ENCODE data around the gene ATRX. TPM values are rescaled to one million over a fixed set of nuclear protein-coding genes. Genes with fewer than 3 reads are reported as not detected.

Gene ATRX
- total and polyA plus RNA-seq, 2 experiments from 2014 or later: 162 to 179 TPM

DNA sequence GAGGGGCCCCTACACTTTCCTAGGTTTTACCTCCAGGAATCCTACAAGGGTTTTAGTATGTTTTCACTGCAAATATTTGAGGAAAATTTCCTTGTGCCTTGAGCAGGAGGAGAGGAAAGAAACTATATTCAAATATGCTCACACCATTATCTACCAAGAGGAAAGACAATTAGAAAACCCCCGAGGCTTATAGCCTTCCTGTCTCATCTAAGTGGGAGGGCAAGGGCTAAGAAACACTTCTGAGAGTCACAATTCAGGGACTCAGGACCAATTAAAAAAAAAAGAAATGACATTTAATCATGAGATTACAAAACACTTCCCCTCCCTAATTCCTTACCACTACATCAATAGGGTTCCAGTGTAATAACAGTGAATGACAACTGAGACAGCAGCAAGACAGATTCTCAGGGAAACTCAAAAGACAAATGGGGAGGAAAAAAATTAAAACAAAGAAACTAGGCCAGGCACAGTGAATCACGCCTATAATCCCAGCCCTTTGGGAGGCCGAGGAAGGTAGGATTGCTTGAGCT lies 45.6 kb downstream of the ATRX start:
- TF ChIP-seq, protein P1, sequence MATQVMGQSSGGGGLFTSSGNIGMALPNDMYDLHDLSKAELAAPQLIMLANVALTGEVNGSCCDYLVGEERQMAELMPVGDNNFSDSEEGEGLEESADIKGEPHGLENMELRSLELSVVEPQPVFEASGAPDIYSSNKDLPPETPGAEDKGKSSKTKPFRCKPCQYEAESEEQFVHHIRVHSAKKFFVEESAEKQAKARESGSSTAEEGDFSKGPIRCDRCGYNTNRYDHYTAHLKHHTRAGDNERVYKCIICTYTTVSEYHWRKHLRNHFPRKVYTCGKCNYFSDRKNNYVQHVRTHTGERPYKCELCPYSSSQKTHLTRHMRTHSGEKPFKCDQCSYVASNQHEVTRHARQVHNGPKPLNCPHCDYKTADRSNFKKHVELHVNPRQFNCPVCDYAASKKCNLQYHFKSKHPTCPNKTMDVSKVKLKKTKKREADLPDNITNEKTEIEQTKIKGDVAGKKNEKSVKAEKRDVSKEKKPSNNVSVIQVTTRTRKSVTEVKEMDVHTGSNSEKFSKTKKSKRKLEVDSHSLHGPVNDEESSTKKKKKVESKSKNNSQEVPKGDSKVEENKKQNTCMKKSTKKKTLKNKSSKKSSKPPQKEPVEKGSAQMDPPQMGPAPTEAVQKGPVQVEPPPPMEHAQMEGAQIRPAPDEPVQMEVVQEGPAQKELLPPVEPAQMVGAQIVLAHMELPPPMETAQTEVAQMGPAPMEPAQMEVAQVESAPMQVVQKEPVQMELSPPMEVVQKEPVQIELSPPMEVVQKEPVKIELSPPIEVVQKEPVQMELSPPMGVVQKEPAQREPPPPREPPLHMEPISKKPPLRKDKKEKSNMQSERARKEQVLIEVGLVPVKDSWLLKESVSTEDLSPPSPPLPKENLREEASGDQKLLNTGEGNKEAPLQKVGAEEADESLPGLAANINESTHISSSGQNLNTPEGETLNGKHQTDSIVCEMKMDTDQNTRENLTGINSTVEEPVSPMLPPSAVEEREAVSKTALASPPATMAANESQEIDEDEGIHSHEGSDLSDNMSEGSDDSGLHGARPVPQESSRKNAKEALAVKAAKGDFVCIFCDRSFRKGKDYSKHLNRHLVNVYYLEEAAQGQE (IDR thresholded peaks at IDR 0.05; ENCODE audit: unreplicated experiment): no peak
- no peak for TF ChIP-seq NANOG (IDR thresholded peaks at IDR 0.05; ENCODE audit: borderline replicate concordance)
- no peak for TF ChIP-seq STAT1 (IDR thresholded peaks at IDR 0.05; ENCODE audit: unreplicated experiment)
- TF ChIP-seq EZH2 (IDR thresholded peaks at IDR 0.05; ENCODE audit: low read depth, unreplicated experiment): no peak
- TF ChIP-seq ZNF331 (CRISPR knock-in tag; IDR thresholded peaks at IDR 0.05; ENCODE audit: low read depth): no peak
- no peaks in the 10 kb centered on the region for H3K9me3 Mint-ChIP-seq

DNA sequence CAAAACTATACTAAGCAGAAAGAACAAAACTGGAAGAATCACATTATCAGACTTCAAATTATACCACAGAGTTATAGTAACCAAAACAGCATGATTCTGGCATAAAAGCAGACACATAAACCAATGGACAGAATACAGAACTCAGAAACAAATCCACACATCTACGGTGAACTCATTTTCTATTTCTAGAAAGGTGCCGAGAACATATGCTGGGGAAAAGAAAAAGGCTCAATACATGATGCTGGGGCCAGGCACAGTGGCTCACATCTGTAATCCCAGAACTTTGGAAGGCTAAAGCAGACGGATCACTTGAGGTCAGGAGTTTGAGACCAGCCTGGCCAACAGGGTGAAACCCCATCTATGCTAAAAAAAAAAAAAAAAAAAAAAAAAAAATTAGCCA lies 52.7 kb downstream of the ATRX start:
- Histone ChIP-seq H3K4me2 (no peak overlapping the region), H2AFZ (no peak overlapping the region), H3K4me3 (no peak overlapping the region), H3K79me2 (replicated peaks; ENCODE audit: insufficient read depth) (peaks cover 100% of the 10 kb centered on the region), H3K4me1 (ENCODE audit: insufficient read depth) (peaks cover 24% of the 10 kb centered on the region; the same call in 1 of the 2 replicates), H3F3A (replicated peaks; ENCODE audit: low read depth) (no peaks in the 10 kb centered on the region), H3K36me3 (ENCODE audit: insufficient read depth) (no peaks in the 10 kb centered on the region), H3K9me2 (ENCODE audit: insufficient read depth) (no peaks in the 10 kb centered on the region), H3K27me3 (ENCODE audit: insufficient read depth) (no peaks in the 10 kb centered on the region), H3K27ac (ENCODE audit: low read depth) (no peak overlapping the region), H4K20me1 (replicated peaks; ENCODE audit: insufficient read depth) (peaks cover 29% of the 10 kb centered on the region)
- H3K4me3 Mint-ChIP-seq: no peak overlapping the region
- H3K27me3 Mint-ChIP-seq (ENCODE audit: insufficient read depth, low read depth, poor library complexity): peaks cover 6% of the 10 kb centered on the region
- DNase-seq (ENCODE audit: low spot score) (no peak), ATAC-seq (no peak)
- H3K36me3 Mint-ChIP-seq (ENCODE audit: low read depth): peaks cover 2% of the 10 kb centered on the region; the same call in 1 of the 3 replicates
- H3K4me1 Mint-ChIP-seq: peaks cover 25% of the 10 kb centered on the region
- TF ChIP-seq EZH2phosphoT487 (IDR thresholded peaks at IDR 0.05; ENCODE audit: unreplicated experiment) (no peak), JUNB (IDR thresholded peaks at IDR 0.05; ENCODE audit: unreplicated experiment) (no peak), STAT1 (IDR thresholded peaks at IDR 0.05; ENCODE audit: unreplicated experiment) (no peak), CREB1 (CRISPR knock-in tag; IDR thresholded peaks at IDR 0.05; ENCODE audit: low read depth) (no peak), ZNF331 (CRISPR knock-in tag; IDR thresholded peaks at IDR 0.05; ENCODE audit: low read depth) (no peak)
- TF ChIP-seq, protein P2, sequence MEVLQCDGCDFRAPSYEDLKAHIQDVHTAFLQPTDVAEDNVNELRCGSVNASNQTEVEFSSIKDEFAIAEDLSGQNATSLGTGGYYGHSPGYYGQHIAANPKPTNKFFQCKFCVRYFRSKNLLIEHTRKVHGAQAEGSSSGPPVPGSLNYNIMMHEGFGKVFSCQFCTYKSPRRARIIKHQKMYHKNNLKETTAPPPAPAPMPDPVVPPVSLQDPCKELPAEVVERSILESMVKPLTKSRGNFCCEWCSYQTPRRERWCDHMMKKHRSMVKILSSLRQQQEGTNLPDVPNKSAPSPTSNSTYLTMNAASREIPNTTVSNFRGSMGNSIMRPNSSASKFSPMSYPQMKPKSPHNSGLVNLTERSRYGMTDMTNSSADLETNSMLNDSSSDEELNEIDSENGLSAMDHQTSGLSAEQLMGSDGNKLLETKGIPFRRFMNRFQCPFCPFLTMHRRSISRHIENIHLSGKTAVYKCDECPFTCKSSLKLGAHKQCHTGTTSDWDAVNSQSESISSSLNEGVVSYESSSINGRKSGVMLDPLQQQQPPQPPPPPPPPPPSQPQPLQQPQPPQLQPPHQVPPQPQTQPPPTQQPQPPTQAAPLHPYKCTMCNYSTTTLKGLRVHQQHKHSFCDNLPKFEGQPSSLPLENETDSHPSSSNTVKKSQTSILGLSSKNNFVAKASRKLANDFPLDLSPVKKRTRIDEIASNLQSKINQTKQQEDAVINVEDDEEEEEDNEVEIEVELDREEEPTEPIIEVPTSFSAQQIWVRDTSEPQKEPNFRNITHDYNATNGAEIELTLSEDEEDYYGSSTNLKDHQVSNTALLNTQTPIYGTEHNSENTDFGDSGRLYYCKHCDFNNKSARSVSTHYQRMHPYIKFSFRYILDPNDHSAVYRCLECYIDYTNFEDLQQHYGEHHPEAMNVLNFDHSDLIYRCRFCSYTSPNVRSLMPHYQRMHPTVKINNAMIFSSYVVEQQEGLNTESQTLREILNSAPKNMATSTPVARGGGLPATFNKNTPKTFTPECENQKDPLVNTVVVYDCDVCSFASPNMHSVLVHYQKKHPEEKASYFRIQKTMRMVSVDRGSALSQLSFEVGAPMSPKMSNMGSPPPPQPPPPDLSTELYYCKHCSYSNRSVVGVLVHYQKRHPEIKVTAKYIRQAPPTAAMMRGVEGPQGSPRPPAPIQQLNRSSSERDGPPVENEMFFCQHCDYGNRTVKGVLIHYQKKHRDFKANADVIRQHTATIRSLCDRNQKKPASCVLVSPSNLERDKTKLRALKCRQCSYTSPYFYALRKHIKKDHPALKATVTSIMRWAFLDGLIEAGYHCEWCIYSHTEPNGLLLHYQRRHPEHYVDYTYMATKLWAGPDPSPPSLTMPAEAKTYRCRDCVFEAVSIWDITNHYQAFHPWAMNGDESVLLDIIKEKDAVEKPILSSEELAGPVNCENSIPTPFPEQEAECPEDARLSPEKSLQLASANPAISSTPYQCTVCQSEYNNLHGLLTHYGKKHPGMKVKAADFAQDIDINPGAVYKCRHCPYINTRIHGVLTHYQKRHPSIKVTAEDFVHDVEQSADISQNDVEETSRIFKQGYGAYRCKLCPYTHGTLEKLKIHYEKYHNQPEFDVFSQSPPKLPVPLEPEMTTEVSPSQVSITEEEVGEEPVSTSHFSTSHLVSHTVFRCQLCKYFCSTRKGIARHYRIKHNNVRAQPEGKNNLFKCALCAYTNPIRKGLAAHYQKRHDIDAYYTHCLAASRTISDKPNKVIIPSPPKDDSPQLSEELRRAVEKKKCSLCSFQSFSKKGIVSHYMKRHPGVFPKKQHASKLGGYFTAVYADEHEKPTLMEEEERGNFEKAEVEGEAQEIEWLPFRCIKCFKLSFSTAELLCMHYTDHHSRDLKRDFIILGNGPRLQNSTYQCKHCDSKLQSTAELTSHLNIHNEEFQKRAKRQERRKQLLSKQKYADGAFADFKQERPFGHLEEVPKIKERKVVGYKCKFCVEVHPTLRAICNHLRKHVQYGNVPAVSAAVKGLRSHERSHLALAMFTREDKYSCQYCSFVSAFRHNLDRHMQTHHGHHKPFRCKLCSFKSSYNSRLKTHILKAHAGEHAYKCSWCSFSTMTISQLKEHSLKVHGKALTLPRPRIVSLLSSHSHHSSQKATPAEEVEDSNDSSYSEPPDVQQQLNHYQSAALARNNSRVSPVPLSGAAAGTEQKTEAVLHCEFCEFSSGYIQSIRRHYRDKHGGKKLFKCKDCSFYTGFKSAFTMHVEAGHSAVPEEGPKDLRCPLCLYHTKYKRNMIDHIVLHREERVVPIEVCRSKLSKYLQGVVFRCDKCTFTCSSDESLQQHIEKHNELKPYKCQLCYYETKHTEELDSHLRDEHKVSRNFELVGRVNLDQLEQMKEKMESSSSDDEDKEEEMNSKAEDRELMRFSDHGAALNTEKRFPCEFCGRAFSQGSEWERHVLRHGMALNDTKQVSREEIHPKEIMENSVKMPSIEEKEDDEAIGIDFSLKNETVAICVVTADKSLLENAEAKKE (CRISPR knock-in tag; IDR thresholded peaks at IDR 0.05): no peak
- no peaks in the 10 kb centered on the region for H3K9me3 Mint-ChIP-seq
- H3K27ac Mint-ChIP-seq: no peak overlapping the region

More for the DNA sequence above, 45.6 kb downstream of the ATRX start:
- no peak overlapping the region for H3K4me3 Mint-ChIP-seq
- Histone ChIP-seq H3K4me3 (0 out of 2 replicates have a peak overlapping the region, but pooled peaks have one; percentile 26), H3K27ac (ENCODE audit: low read depth) (peak overlapping the region; percentile 85; the same call in 1 of the 2 replicates), H3K4me1 (ENCODE audit: insufficient read depth) (peaks cover 27% of the 10 kb centered on the region), H4K20me1 (replicated peaks; ENCODE audit: insufficient read depth) (peaks cover 18% of the 10 kb centered on the region), H3K36me3 (ENCODE audit: insufficient read depth) (no peaks in the 10 kb centered on the region), H3K79me2 (replicated peaks; ENCODE audit: insufficient read depth) (peaks cover 100% of the 10 kb centered on the region), H3K27me3 (ENCODE audit: insufficient read depth) (no peaks in the 10 kb centered on the region), H3K9me2 (ENCODE audit: insufficient read depth) (no peaks in the 10 kb centered on the region), H3F3A (replicated peaks; ENCODE audit: low read depth) (no peaks in the 10 kb centered on the region), H3K4me2 (peak overlapping the region; percentile 55), H2AFZ (no peak overlapping the region)
- H3K27ac Mint-ChIP-seq: 0 out of 2 replicates have a peak overlapping the region, but pooled peaks have one; percentile 34
- peaks cover 35% of the 10 kb centered on the region for H3K4me1 Mint-ChIP-seq
- ATAC-seq (no peak), DNase-seq (ENCODE audit: low spot score) (peak; percentile 5)
- H3K36me3 Mint-ChIP-seq (ENCODE audit: low read depth): peaks cover 2% of the 10 kb centered on the region; the same call in 1 of the 3 replicates
- peaks cover 4% of the 10 kb centered on the region for H3K27me3 Mint-ChIP-seq (ENCODE audit: insufficient read depth, low read depth, poor library complexity)

All from GM23338 (cell line).